A673 (cell line): ENCODE data around the gene KIF4B. TPM values are rescaled to one million over a fixed set of nuclear protein-coding genes. Genes with fewer than 3 reads are reported as not detected.

Experiments
- BruUV-seq: library from RNA; stranded (reverse); fragments of 400-500 nt; replicated peaks from 2 replicates; lab custom pipeline; 2021; lab: Mats Ljungman, UMichigan
- CTCF ChIA-PET: fragments of 300-600 bp; sonication (Branson Sonifier 250); formaldehyde crosslinking; loops from one replicate; lab custom pipeline; 2022; ENCODE audit warnings: antibody characterized with exemption; lab: Charles Lee
- POLR2A ChIA-PET: fragments of 300-600 bp; sonication (Branson Sonifier 250); formaldehyde crosslinking; loops from one replicate; lab custom pipeline; 2022; ENCODE audit warnings: antibody characterized with exemption; ENCODE audit not compliant: low non-redundant PET; lab: Charles Lee
- DNase-seq: peaks from one replicate; pipeline ENCODE4 v3.0.0-alpha.2; 2015; ENCODE audit warnings: low spot score
- H3K27ac ChIP-seq: fragments of 200-600 bp; sonication (generic); 2 replicates; pipeline ENCODE4 v1.5.1; 2016; ENCODE audit warnings: mixed run types, low read depth, mild to moderate bottlenecking, mixed read lengths, antibody characterized with exemption, low read length; ENCODE audit not compliant: poor library complexity, severe bottlenecking
- H3K27me3 ChIP-seq: fragments of 200-600 bp; sonication (generic); replicated peaks from 2 replicates; pipeline ENCODE4 v1.6.1; 2017; ENCODE audit warnings: mixed run types, low read depth, mild to moderate bottlenecking, mixed read lengths, antibody characterized with exemption, low read length; ENCODE audit not compliant: insufficient read depth, poor library complexity
- H3K36me3 ChIP-seq: fragments of 200-600 bp; sonication (generic); 2 replicates; pipeline ENCODE4 v1.6.1; 2016; ENCODE audit warnings: mixed run types, mild to moderate bottlenecking, mixed read lengths, antibody characterized with exemption, low read length; ENCODE audit not compliant: insufficient read depth, poor library complexity, severe bottlenecking
- H3K4me1 ChIP-seq: fragments of 200-600 bp; sonication (generic); 2 replicates; pipeline ENCODE4 v1.6.1; 2017; ENCODE audit warnings: mixed run types, mild to moderate bottlenecking, mixed read lengths, antibody characterized with exemption, low read length; ENCODE audit not compliant: insufficient read depth, poor library complexity, severe bottlenecking
- H3K4me3 ChIP-seq: fragments of 200-600 bp; sonication (generic); 2 replicates; pipeline ENCODE4 v1.5.1; 2016; ENCODE audit warnings: low read depth, mixed run types, mild to moderate bottlenecking, mixed read lengths, low read length; ENCODE audit not compliant: poor library complexity, severe bottlenecking
- H3K9me3 ChIP-seq: fragments of 200-600 bp; sonication (generic); 2 replicates; pipeline ENCODE4 v1.6.1; 2016; ENCODE audit warnings: mixed run types, low read depth, mild to moderate bottlenecking, mixed read lengths, antibody characterized with exemption, low read length; ENCODE audit not compliant: poor library complexity, severe bottlenecking
- EZH2 ChIP-seq: fragments of 200-600 bp; sonication (generic); IDR thresholded peaks from 2 replicates; pipeline ENCODE4 v1.6.1; 2017; ENCODE audit warnings: borderline replicate concordance, low read depth, mild to moderate bottlenecking, mixed read lengths, antibody characterized with exemption, low read length; ENCODE audit not compliant: poor library complexity, severe bottlenecking
- intact Hi-C: fragments of 100-400 bp; cut with micrococcal nuclease; formaldehyde crosslinking; loops from one replicate; pipeline ENCODE4 v1.10.0; 2022; ENCODE audit not compliant: unreplicated experiment
- total RNA-seq: library from RNA; stranded (reverse); gene quantifications from 2 replicates; pipeline ENCODE4 v1.2.3, GENCODE V29; 2021
- TF ChIP-seq, protein P1 (sequence below): fragments of 300-800, 200-600 bp; sonication (generic); conservative IDR thresholded peaks from 2 replicates; pipeline ENCODE4 v1.5.1; 2017; ENCODE audit warnings: low read depth, mild to moderate bottlenecking, antibody characterized with exemption, low read length, moderate library complexity, mixed read lengths

The KIF4B gene
- total RNA-seq, 1 experiment from 2014 or later, result 0.77 TPM

DNA sequence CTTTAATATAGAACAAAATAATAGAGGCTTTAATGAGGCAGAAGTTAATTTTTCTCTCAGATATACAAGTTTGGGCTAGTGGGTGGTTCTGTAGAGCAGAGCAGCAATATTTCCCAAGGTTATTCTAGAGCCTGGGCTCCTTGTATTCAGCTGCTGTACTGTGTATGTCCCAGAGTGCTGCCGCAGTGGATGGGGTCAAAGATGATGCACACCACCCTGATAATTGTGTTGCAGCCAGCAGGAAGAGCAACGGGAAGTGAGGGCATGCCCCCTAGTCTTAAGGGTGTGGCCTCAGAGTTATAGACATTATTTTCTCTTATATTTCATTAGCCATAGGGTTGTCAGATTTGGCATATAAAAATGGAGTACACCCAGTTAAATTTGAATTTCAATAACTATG lies 23.9 kb upstream of the KIF4B start:
- POLR2A ChIA-PET, result no interaction called here
- BruUV-seq, result no TSS peak
- no peaks in the 10 kb centered on the region for H3K36me3 ChIP-seq
- H3K9me3 ChIP-seq, result no peaks in the 10 kb centered on the region
- no peak overlapping the region for H3K27ac ChIP-seq
- no peak for DNase-seq
- H3K27me3 ChIP-seq, result no peaks in the 10 kb centered on the region
- CTCF ChIA-PET, result interaction anchor here (0.7 kb wide), 1 partner anchor 14 kb away, joined by 3 read pairs; no protein-coding TSS in a partner anchor
- TF ChIP-seq, protein P1, sequence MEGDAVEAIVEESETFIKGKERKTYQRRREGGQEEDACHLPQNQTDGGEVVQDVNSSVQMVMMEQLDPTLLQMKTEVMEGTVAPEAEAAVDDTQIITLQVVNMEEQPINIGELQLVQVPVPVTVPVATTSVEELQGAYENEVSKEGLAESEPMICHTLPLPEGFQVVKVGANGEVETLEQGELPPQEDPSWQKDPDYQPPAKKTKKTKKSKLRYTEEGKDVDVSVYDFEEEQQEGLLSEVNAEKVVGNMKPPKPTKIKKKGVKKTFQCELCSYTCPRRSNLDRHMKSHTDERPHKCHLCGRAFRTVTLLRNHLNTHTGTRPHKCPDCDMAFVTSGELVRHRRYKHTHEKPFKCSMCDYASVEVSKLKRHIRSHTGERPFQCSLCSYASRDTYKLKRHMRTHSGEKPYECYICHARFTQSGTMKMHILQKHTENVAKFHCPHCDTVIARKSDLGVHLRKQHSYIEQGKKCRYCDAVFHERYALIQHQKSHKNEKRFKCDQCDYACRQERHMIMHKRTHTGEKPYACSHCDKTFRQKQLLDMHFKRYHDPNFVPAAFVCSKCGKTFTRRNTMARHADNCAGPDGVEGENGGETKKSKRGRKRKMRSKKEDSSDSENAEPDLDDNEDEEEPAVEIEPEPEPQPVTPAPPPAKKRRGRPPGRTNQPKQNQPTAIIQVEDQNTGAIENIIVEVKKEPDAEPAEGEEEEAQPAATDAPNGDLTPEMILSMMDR, result no peak
- no peak overlapping the region for H3K4me3 ChIP-seq
- peaks cover 27% of the 10 kb centered on the region for H3K4me1 ChIP-seq
- intact Hi-C loops, result no loop called here

DNA sequence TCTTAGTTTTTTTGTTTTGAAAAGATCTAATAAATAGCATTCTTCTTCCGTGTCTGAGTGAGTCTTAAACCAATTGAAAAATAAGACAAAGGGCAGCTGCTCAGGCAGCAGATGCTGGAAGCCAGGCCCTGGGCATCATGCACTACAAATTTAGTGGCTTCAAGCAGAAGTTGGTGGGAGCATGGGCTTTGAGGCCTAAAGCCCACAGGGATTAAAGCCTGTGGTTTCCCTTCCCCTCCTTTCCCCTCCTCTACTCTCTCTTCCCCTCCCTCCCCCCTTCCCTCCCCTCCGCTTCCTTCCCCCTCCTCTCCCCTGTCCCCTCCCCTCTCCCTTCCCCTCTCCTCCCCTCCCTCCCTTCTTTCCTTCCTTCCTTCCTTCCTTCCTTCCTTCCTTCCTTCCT lies 20.1 kb upstream of the KIF4B start:
- BruUV-seq, result no TSS peak
- CTCF ChIA-PET, result interaction anchor here (0.6 kb wide), 1 partner anchor 1576 kb away, joined by 3 read pairs; no protein-coding TSS in a partner anchor
- peaks cover 35% of the 10 kb centered on the region for H3K4me1 ChIP-seq

DNA sequence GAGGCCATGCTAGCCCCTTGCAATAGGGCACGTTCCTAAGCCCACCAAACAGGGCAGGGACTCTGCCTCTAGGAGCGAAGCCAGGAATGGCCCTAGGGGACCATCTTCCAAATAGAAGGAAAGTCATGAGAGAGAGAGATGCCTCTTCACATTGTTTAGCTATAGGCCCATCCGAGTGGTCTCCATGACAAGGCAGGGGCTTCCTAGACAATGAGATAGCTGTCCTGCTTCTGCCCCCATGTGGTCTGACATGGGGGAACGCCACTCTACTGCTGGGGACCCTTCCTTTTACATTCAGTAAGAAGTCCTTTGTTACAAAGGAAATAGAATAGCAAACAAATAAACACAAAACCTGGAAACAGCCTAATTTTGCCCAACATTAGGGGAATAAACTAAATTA lies 17.9 kb upstream of the KIF4B start:
- H3K27me3 ChIP-seq, result no peaks in the 10 kb centered on the region
- ChIA-PET CTCF (interaction anchor here (0.6 to 1.6 kb wide), 3 partner anchors 9 to 80 kb away, joined by 4 to 6 read pairs (median 5); no protein-coding TSS in a partner anchor), POLR2A (interaction anchor here (0.5 kb wide), 1 partner anchor 55 kb away, joined by 19 read pairs; no protein-coding TSS in a partner anchor)
- H3K36me3 ChIP-seq, result no peaks in the 10 kb centered on the region
- intact Hi-C loops, result no loop called here
- BruUV-seq, result no TSS peak
- peaks cover 35% of the 10 kb centered on the region for H3K4me1 ChIP-seq
- no peak for TF ChIP-seq EZH2
- TF ChIP-seq, protein P1, result peak; percentile 55
- no peaks in the 10 kb centered on the region for H3K9me3 ChIP-seq
- no peak overlapping the region for H3K4me3 ChIP-seq
- peak overlapping the region; percentile 75 for H3K27ac ChIP-seq
- DNase-seq, result peak; percentile 56

More for the DNA sequence above, 20.1 kb upstream of the KIF4B start:
- intact Hi-C loops, result loop anchor here (1.0 kb wide), 1 partner anchor 57 kb away; no protein-coding TSS in a partner anchor
- H3K9me3 ChIP-seq, result no peaks in the 10 kb centered on the region
- H3K27me3 ChIP-seq, result no peaks in the 10 kb centered on the region
- DNase-seq, result peak; percentile 80
- POLR2A ChIA-PET, result no interaction called here
- no peaks in the 10 kb centered on the region for H3K36me3 ChIP-seq
- no peak for TF ChIP-seq EZH2
- TF ChIP-seq, protein P1, result no peak
- H3K4me3 ChIP-seq, result no peak overlapping the region
- H3K27ac ChIP-seq, result peak overlapping the region; percentile 77
